C4-2B (cell line): ENCODE data around the gene SYNGR3.

ENCODE experiments used
- CTCF ChIP-seq: fragments of 450-650 bp; conservative IDR thresholded peaks from 2 replicates; pipeline ENCODE4 v1.5.1; 2017; ENCODE audit warnings: mild to moderate bottlenecking
- ZFX ChIP-seq: fragments of 450-650 bp; IDR thresholded peaks from 2 replicates; pipeline ENCODE4 v1.6.1; 2017

GRCh38 chr16:2013527-2013926, 23.8 kb downstream of the SYNGR3 start:
- no peak for TF ChIP-seq CTCF
- TF ChIP-seq ZFX: no peak
